Esophagus muscularis mucosa (tissue), 3 donors: ENCODE results near the gene TCEANC2.

ENCODE experiments used
- POLR2A ChIP-seq: fragments of 450-650 bp; IDR thresholded peaks from one replicate; pipeline ENCODE4 v1.6.1; 2017; ENCODE audit warnings: antibody characterized with exemption, moderate library complexity, mild to moderate bottlenecking, low read depth
- TF ChIP-seq, protein P1 (sequence below), 3 experiments: fragments of 200-600 bp in 2 of 3; fragments of 450-650 bp in 1 of 3; sonication (generic) in 2 of 3; IDR thresholded peaks; one replicate each; pipeline ENCODE4 v1.5.1; 2017 to 2019; ENCODE audit warnings: antibody characterized with exemption in 3 of 3, mild to moderate bottlenecking in 2 of 3, moderate library complexity in 1 of 3

DNA sequence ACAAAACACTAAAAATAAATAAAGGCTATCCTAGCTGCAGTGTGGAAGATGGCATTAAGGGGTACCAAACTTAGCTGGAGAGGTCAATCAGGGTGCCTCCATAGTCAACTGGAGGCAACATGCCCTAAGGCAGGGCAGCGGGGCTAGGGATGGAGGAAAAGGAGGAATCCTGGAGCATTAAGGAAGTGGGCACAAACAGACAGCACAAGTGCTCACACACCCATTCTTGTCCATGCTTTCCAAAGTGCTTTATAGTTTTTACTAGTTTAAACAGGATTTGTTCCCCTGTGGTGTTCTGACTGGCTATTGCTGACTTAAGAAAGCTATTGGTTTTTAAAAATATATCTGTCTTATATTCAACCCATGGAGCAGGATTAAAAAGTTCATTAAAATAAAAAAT, 33.3 kb downstream of the TCEANC2 start:
- TF ChIP-seq, protein P1, sequence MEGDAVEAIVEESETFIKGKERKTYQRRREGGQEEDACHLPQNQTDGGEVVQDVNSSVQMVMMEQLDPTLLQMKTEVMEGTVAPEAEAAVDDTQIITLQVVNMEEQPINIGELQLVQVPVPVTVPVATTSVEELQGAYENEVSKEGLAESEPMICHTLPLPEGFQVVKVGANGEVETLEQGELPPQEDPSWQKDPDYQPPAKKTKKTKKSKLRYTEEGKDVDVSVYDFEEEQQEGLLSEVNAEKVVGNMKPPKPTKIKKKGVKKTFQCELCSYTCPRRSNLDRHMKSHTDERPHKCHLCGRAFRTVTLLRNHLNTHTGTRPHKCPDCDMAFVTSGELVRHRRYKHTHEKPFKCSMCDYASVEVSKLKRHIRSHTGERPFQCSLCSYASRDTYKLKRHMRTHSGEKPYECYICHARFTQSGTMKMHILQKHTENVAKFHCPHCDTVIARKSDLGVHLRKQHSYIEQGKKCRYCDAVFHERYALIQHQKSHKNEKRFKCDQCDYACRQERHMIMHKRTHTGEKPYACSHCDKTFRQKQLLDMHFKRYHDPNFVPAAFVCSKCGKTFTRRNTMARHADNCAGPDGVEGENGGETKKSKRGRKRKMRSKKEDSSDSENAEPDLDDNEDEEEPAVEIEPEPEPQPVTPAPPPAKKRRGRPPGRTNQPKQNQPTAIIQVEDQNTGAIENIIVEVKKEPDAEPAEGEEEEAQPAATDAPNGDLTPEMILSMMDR (IDR thresholded peaks at IDR 0.05), result no peak
- TF ChIP-seq POLR2A, result no peak
